Common myeloid progenitor, CD34-positive (primary cell): ENCODE data around the gene MYEF2.

Experiments
- CTCF ChIA-PET: fragments of 350-600 bp; sonication (Branson Sonifier 250); formaldehyde crosslinking; loops from one replicate; lab custom pipeline; 2021; ENCODE audit warnings: antibody characterized with exemption; lab: Charles Lee
- POLR2A ChIA-PET: fragments of 350-600 bp; sonication (Branson Sonifier 250); formaldehyde crosslinking; loops from one replicate; lab custom pipeline; 2021; ENCODE audit warnings: antibody characterized with exemption; lab: Charles Lee
- DNase-seq, 3 donors: peaks; one replicate each; pipeline versions ENCODE4 v3.0.0 to v3.0.0-alpha.2; 2013
- H3K27ac ChIP-seq, 2 experiments: 1 replicate in 1 of 2; 2 replicates in 1 of 2; pipeline ENCODE4 v1.7.0; 2013; ENCODE audit warnings: inconsistent platforms in 2 of 2, low read length in 2 of 2, mild to moderate bottlenecking in 2 of 2, low read depth in 1 of 2, moderate library complexity in 1 of 2; ENCODE audit not compliant: severe bottlenecking in 2 of 2, insufficient read depth in 1 of 2, poor library complexity in 1 of 2
- H3K27me3 ChIP-seq, 5 experiments: replicated peaks in 2 of 5; 1 replicate in 3 of 5; 2 replicates in 2 of 5; pipeline versions ENCODE4 v1.6.1 to v1.7.0; 2013; ENCODE audit warnings: low read length in 4 of 5, mild to moderate bottlenecking in 2 of 5, moderate library complexity in 2 of 5, inconsistent platforms in 1 of 5; ENCODE audit not compliant: insufficient read depth in 5 of 5, control insufficient read depth in 4 of 5
- H3K36me3 ChIP-seq, 4 experiments: 1 replicate in 2 of 4; 2 replicates in 2 of 4; pipeline versions ENCODE4 v1.6.1 to v1.7.0; 2013; ENCODE audit warnings: low read length in 3 of 4, control low read depth in 1 of 4, mild to moderate bottlenecking in 1 of 4; ENCODE audit not compliant: control insufficient read depth in 4 of 4, insufficient read depth in 4 of 4
- H3K4me1 ChIP-seq, 4 experiments: 1 replicate in 3 of 4; 2 replicates in 1 of 4; pipeline versions ENCODE4 v1.6.1 to v1.7.1; 2013; ENCODE audit warnings: low read length in 3 of 4, mild to moderate bottlenecking in 3 of 4, control low read depth in 1 of 4, inconsistent platforms in 1 of 4, moderate library complexity in 1 of 4; ENCODE audit not compliant: control insufficient read depth in 4 of 4, insufficient read depth in 4 of 4; ENCODE audit errors: control extremely low read depth in 1 of 4
- H3K4me3 ChIP-seq, 7 experiments: 1 replicate in 4 of 7; 2 replicates in 3 of 7; pipeline versions ENCODE4 v1.5.1 to v1.7.0; 2013; ENCODE audit warnings: mild to moderate bottlenecking in 7 of 7, low read length in 6 of 7, moderate library complexity in 6 of 7, inconsistent platforms in 2 of 7, low read depth in 2 of 7, control low read depth in 1 of 7; ENCODE audit not compliant: insufficient read depth in 4 of 7, control insufficient read depth in 1 of 7; ENCODE audit errors: extremely low read depth in 1 of 7
- H3K9me3 ChIP-seq, 5 experiments: 1 replicate in 4 of 5; 2 replicates in 1 of 5; pipeline versions ENCODE4 v1.6.1 to v1.7.1; 2013; ENCODE audit warnings: low read length in 4 of 5, mild to moderate bottlenecking in 2 of 5, inconsistent platforms in 1 of 5, low read depth in 1 of 5, moderate library complexity in 1 of 5; ENCODE audit not compliant: control insufficient read depth in 4 of 5, insufficient read depth in 2 of 5; ENCODE audit errors: control extremely low read depth in 1 of 5
- WGBS: methylation state at CpG from one replicate; pipeline ENCODE4 v1.1.5; 2013; ENCODE audit not compliant: insufficient coverage; 5-methylcytosine and 5-hydroxymethylcytosine counted together

Gene MYEF2

GRCh38 chr15:48090666-48091065 lies 87.4 kb downstream of the MYEF2 start:
- ChIA-PET CTCF (no interaction called here), POLR2A (no interaction called here)
- no peak overlapping the region for H3K27ac ChIP-seq
- H3K9me3 ChIP-seq, result peaks cover 0 to 3% (median 0%) of the 10 kb centered on the region in 5 experiments
- H3K27me3 ChIP-seq, result peaks cover 0 to 25% (median 3%) of the 10 kb centered on the region in 5 experiments
- no peaks in the 10 kb centered on the region for H3K36me3 ChIP-seq
- WGBS, result 80% methylated on average over 1 of the region's 3 CpGs
- no peak overlapping the region for H3K4me3 ChIP-seq
- no peaks in the 10 kb centered on the region for H3K4me1 ChIP-seq
- DNase-seq, result no peak

- DNase-seq, result no peak
- Histone ChIP-seq H3K27ac (no peak overlapping the region), H3K27me3 (peaks cover 0 to 25% (median 3%) of the 10 kb centered on the region in 5 experiments), H3K9me3 (peaks cover 0 to 3% (median 0%) of the 10 kb centered on the region in 5 experiments), H3K4me3 (no peak overlapping the region), H3K36me3 (no peaks in the 10 kb centered on the region), H3K4me1 (no peaks in the 10 kb centered on the region)
- 76% methylated on average over 2 of the region's 2 CpGs for WGBS
- ChIA-PET POLR2A (no interaction called here), CTCF (no interaction called here)
Observed at GRCh38 chr15:48090115-48090514, 88.0 kb downstream of the MYEF2 start.

GRCh38 chr15:48089702-48090101 lies 88.4 kb downstream of the MYEF2 start:
- ChIA-PET CTCF (interaction anchor here (0.5 kb wide), 1 partner anchor 138 kb away, joined by 4 read pairs; no protein-coding TSS in a partner anchor), POLR2A (no interaction called here)
- no peak for DNase-seq
- H3K27ac ChIP-seq, result no peak overlapping the region
- peaks cover 0 to 23% (median 3%) of the 10 kb centered on the region in 5 experiments for H3K27me3 ChIP-seq
- no peaks in the 10 kb centered on the region for H3K36me3 ChIP-seq
- H3K9me3 ChIP-seq, result peaks cover 0 to 3% (median 0%) of the 10 kb centered on the region in 5 experiments
- WGBS, result 54% methylated on average over 5 of the region's 6 CpGs
- no peaks in the 10 kb centered on the region for H3K4me1 ChIP-seq
- no peak overlapping the region for H3K4me3 ChIP-seq

GRCh38 chr15:48087844-48088243 lies 90.3 kb downstream of the MYEF2 start:
- no peak for DNase-seq
- Histone ChIP-seq H3K4me1 (no peaks in the 10 kb centered on the region), H3K27me3 (peaks cover 0 to 20% (median 3%) of the 10 kb centered on the region in 5 experiments), H3K4me3 (no peak overlapping the region), H3K9me3 (no peaks in the 10 kb centered on the region), H3K36me3 (no peaks in the 10 kb centered on the region), H3K27ac (no peak overlapping the region)
- WGBS, result 100% methylated on average over 2 of the region's 3 CpGs
- POLR2A ChIA-PET, result no interaction called here
- CTCF ChIA-PET, result interaction anchor here (1.2 kb wide), 2 partner anchors 11 to 892 kb away, joined by 3 read pairs; no protein-coding TSS in a partner anchor

- DNase-seq, result no peak
Observed at GRCh38 chr15:48086576-48086975, 91.5 kb downstream of the MYEF2 start.

GRCh38 chr15:48086133-48086532 lies 92.0 kb downstream of the MYEF2 start:
- no peak for DNase-seq
- Histone ChIP-seq H3K9me3 (no peaks in the 10 kb centered on the region), H3K27me3 (peaks cover 0 to 14% (median 3%) of the 10 kb centered on the region in 5 experiments), H3K36me3 (no peaks in the 10 kb centered on the region), H3K4me1 (no peaks in the 10 kb centered on the region), H3K4me3 (no peak overlapping the region), H3K27ac (no peak overlapping the region)
- CTCF ChIA-PET, result no interaction called here
- POLR2A ChIA-PET, result no interaction called here
- WGBS, result 97% methylated on average over 5 of the region's 5 CpGs

More at GRCh38 chr15:48086576-48086975, 91.5 kb downstream of the MYEF2 start:
- no peak overlapping the region for H3K27ac ChIP-seq
- H3K4me3 ChIP-seq, result no peak overlapping the region
- 80% methylated on average over 5 of the region's 5 CpGs for WGBS
- H3K4me1 ChIP-seq, result no peaks in the 10 kb centered on the region
- ChIA-PET POLR2A (no interaction called here), CTCF (no interaction called here)
- peaks cover 0 to 19% (median 3%) of the 10 kb centered on the region in 5 experiments for H3K27me3 ChIP-seq
- H3K9me3 ChIP-seq, result no peaks in the 10 kb centered on the region
- H3K36me3 ChIP-seq, result no peaks in the 10 kb centered on the region

GRCh38 chr15:48085591-48085930 lies 92.5 kb downstream of the MYEF2 start:
- WGBS, result 100% methylated on average over 6 of the region's 6 CpGs
- CTCF ChIA-PET, result interaction anchor here (1.0 to 2.0 kb wide), 3 partner anchors 10 to 897 kb away, joined by 3 to 8 read pairs (median 6); no protein-coding TSS in a partner anchor
- peaks cover 0 to 8% (median 3%) of the 10 kb centered on the region in 5 experiments for H3K27me3 ChIP-seq
- H3K36me3 ChIP-seq, result no peaks in the 10 kb centered on the region
- H3K9me3 ChIP-seq, result no peaks in the 10 kb centered on the region
- H3K27ac ChIP-seq, result no peak overlapping the region
- POLR2A ChIA-PET, result no interaction called here
- no peaks in the 10 kb centered on the region for H3K4me1 ChIP-seq
- H3K4me3 ChIP-seq, result no peak overlapping the region
- no peak for DNase-seq
